Fibroblast of mammary gland (primary cell): Measurements from ENCODE around the gene PLD1.

Experiments
- DNase-seq: peaks from one replicate; pipeline ENCODE4 v3.0.0-alpha.2; 2010; ENCODE audit warnings: low read depth
- H3K4me3 ChIP-seq: 2 replicates; pipeline ENCODE4 v1.5.1; 2011; ENCODE audit warnings: low read depth, mild to moderate bottlenecking, low read length, moderate library complexity; ENCODE audit not compliant: control insufficient read depth
- CTCF ChIP-seq: conservative IDR thresholded peaks from 2 replicates; pipeline ENCODE4 v1.5.1; 2011; ENCODE audit warnings: low read depth, low read length, inconsistent platforms; ENCODE audit not compliant: control insufficient read depth, insufficient read depth

Gene PLD1

GRCh38 chr3:171776839-171777583, 33.3 kb downstream of the PLD1 start:
- no peak overlapping the region for H3K4me3 ChIP-seq
- no peak for TF ChIP-seq CTCF
- no peak for DNase-seq

- TF ChIP-seq CTCF, result no peak
- DNase-seq, result no peak
- no peak overlapping the region for H3K4me3 ChIP-seq
Observed at GRCh38 chr3:171776411-171776810, 33.9 kb downstream of the PLD1 start.

DNA sequence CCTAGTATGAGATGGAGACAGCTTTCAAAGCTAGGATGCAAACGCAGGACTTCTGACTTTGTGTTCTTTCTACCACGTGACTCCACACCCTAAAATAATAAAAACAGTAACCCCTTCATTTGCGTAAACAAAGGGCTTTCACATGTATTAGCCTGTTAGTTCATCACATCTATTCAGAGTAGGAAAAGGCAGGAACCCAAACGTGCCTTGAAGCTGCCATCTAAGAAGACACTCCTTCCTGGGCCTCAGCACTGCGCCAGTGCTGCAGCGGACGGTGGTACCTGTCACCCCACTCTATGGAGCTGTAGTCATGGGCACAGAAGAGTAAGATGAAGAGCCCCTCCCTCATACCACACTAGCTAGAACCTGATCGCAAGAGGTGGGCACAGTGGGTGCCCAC, 34.3 kb downstream of the PLD1 start:
- no peak for TF ChIP-seq CTCF
- no peak for DNase-seq
- H3K4me3 ChIP-seq, result no peak overlapping the region

- TF ChIP-seq CTCF, result no peak
- no peak for DNase-seq
- H3K4me3 ChIP-seq, result no peak overlapping the region
Observed at GRCh38 chr3:171774521-171774920, 35.8 kb downstream of the PLD1 start.

GRCh38 chr3:171772427-171773056, 37.7 kb downstream of the PLD1 start:
- DNase-seq, result peak; percentile 80
- no peak overlapping the region for H3K4me3 ChIP-seq
- TF ChIP-seq CTCF, result peak; percentile 85

GRCh38 chr3:171770689-171771620, 39.3 kb downstream of the PLD1 start:
- no peak for TF ChIP-seq CTCF
- H3K4me3 ChIP-seq, result peak overlapping the region; percentile 65
- peak; percentile 90 for DNase-seq
